Neuronal stem cell (in vitro differentiated cells): ENCODE measurements around the gene MYLK4.

ENCODE experiments used
- DNase-seq: peaks from one replicate; pipeline ENCODE4 v3.0.0-alpha.2; 2013; ENCODE audit warnings: low spot score
- H2AFZ ChIP-seq: one replicate; pipeline ENCODE4 v1.6.1; 2013; ENCODE audit warnings: mild to moderate bottlenecking, low read length, inconsistent platforms
- H2AK5ac ChIP-seq: 2 replicates; pipeline ENCODE4 v1.6.1; 2013; ENCODE audit warnings: low read depth, mild to moderate bottlenecking, inconsistent platforms, low read length, moderate library complexity, mixed read lengths
- H2BK120ac ChIP-seq: 2 replicates; pipeline ENCODE4 v1.6.1; 2013; ENCODE audit warnings: low read depth, mild to moderate bottlenecking, inconsistent platforms, low read length, moderate library complexity, mixed read lengths
- H2BK12ac ChIP-seq: one replicate; pipeline ENCODE4 v1.6.1; 2013; ENCODE audit warnings: low read length, inconsistent platforms
- H2BK15ac ChIP-seq: 2 replicates; pipeline ENCODE4 v1.6.1; 2013; ENCODE audit warnings: mild to moderate bottlenecking, low read length, inconsistent platforms, mixed read lengths
- H2BK5ac ChIP-seq: one replicate; pipeline ENCODE4 v1.6.1; 2013; ENCODE audit warnings: inconsistent platforms, mild to moderate bottlenecking, low read length, moderate library complexity
- H3K14ac ChIP-seq: one replicate; pipeline ENCODE4 v1.6.1; 2013; ENCODE audit warnings: low read length, inconsistent platforms
- H3K18ac ChIP-seq: 2 replicates; pipeline ENCODE4 v1.6.1; 2013; ENCODE audit warnings: low read length, inconsistent platforms
- H3K23ac ChIP-seq: 2 replicates; pipeline ENCODE4 v1.6.1; 2013; ENCODE audit warnings: low read depth, mild to moderate bottlenecking, mixed read lengths, low read length, inconsistent platforms; ENCODE audit not compliant: poor library complexity
- H3K27ac ChIP-seq: replicated peaks from 3 replicates; pipeline ENCODE4 v1.5.1; 2013; ENCODE audit warnings: low read length, inconsistent platforms
- H3K27me3 ChIP-seq, 3 experiments: 2 replicates each; pipeline ENCODE4 v1.6.1; 2013; ENCODE audit warnings: low read length in 3 of 3, mild to moderate bottlenecking in 2 of 3, inconsistent platforms in 1 of 3, low read depth in 1 of 3, mixed read lengths in 1 of 3, moderate library complexity in 1 of 3; ENCODE audit not compliant: control insufficient read depth in 3 of 3, insufficient read depth in 3 of 3
- H3K36me3 ChIP-seq, 2 donors: replicated peaks in 1 of 2; 2 replicates each; pipeline ENCODE4 v1.6.1; 2013; ENCODE audit warnings: low read length in 2 of 2; ENCODE audit not compliant: control insufficient read depth in 2 of 2, insufficient read depth in 2 of 2
- H3K4ac ChIP-seq: 2 replicates; pipeline ENCODE4 v1.6.1; 2013; ENCODE audit warnings: inconsistent platforms, mild to moderate bottlenecking, low read length, moderate library complexity
- H3K4me1 ChIP-seq, 2 donors: 1 replicate in 1 of 2; 2 replicates in 1 of 2; pipeline ENCODE4 v1.6.1; 2013; ENCODE audit warnings: low read length in 2 of 2, low read depth in 1 of 2; ENCODE audit not compliant: control insufficient read depth in 2 of 2, insufficient read depth in 1 of 2
- H3K4me2 ChIP-seq: one replicate; pipeline ENCODE4 v1.6.1; 2013; ENCODE audit warnings: mild to moderate bottlenecking, low read length, inconsistent platforms; ENCODE audit not compliant: insufficient read depth, poor library complexity, severe bottlenecking
- H3K4me3 ChIP-seq, 2 donors: 2 replicates each; pipeline ENCODE4 v1.5.1; 2013; ENCODE audit warnings: low read length in 2 of 2, mild to moderate bottlenecking in 2 of 2, inconsistent platforms in 1 of 2, moderate library complexity in 1 of 2
- H3K79me1 ChIP-seq: one replicate; pipeline ENCODE4 v1.6.1; 2013; ENCODE audit warnings: low read depth, mild to moderate bottlenecking, inconsistent platforms, low read length, moderate library complexity
- H3K9ac ChIP-seq: one replicate; pipeline ENCODE4 v1.6.1; 2013; ENCODE audit warnings: mild to moderate bottlenecking, low read depth, low read length, inconsistent platforms; ENCODE audit not compliant: poor library complexity
- H3K9me3 ChIP-seq, 2 donors: replicated peaks in 1 of 2; 2 replicates each; pipeline versions ENCODE3 to v1.6.1; 2013; ENCODE audit warnings: low read length in 2 of 2, mild to moderate bottlenecking in 2 of 2, inconsistent platforms in 1 of 2, low read depth in 1 of 2, mixed read lengths in 1 of 2, moderate library complexity in 1 of 2; ENCODE audit not compliant: control insufficient read depth in 2 of 2, insufficient read depth in 1 of 2
- H4K8ac ChIP-seq: one replicate; pipeline ENCODE4 v1.6.1; 2013; ENCODE audit warnings: low read depth, mild to moderate bottlenecking, inconsistent platforms, low read length, moderate library complexity
- H4K91ac ChIP-seq: one replicate; pipeline ENCODE4 v1.6.1; 2013; ENCODE audit warnings: low read length, low read depth, mild to moderate bottlenecking, inconsistent platforms; ENCODE audit not compliant: poor library complexity
- WGBS, 2 donors: extraction: QIAGEN DNeasy Blood & Tissue Kit; methylation state at CpG; one replicate each; pipeline ENCODE4 v1.1.7; 2013; ENCODE audit warnings: missing lambda C conversion rate in 2 of 2, mixed read lengths in 1 of 2; ENCODE audit not compliant: insufficient read length in 2 of 2, insufficient replicate concordance in 1 of 2; ENCODE audit errors: extremely low coverage in 2 of 2; 5-methylcytosine and 5-hydroxymethylcytosine counted together

Gene MYLK4

DNA sequence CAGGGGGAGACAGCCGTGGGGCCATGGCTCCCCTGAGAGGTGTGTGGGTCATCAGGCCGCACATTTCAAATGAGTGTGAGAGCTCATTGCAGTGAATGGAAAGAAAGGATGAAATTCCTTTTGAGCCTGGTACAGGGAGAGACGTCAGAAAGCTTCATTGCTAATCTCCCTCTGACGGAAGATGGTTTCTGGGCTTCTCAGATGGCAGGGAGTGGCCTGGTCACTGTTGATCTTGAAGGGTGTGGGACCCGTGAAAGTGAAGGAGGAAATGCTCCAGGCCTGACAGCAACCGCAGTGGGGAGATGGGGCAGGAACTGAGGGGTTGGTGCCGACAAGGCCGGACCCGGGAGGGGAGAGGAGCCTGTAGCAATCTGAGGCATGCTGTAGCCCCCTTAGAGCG lies 127.4 kb downstream of the MYLK4 start:
- Histone ChIP-seq H2BK12ac (no peak overlapping the region), H3K4me1 (no peaks in the 10 kb centered on the region), H3K9ac (no peak overlapping the region), H3K23ac (no peak overlapping the region), H4K91ac (no peak overlapping the region), H3K18ac (peak overlapping the region; percentile 38), H4K8ac (no peak overlapping the region), H3K27ac (no peak overlapping the region), H2AK5ac (no peak overlapping the region), H3K4me3 (no peak overlapping the region), H3K14ac (no peak overlapping the region), H3K4me2 (no peak overlapping the region), H3K27me3 (peaks cover 0 to 9% (median 0%) of the 10 kb centered on the region in 3 experiments), H3K9me3 (no peaks in the 10 kb centered on the region), H2BK15ac (no peak overlapping the region), H2BK5ac (no peak overlapping the region), H3K4ac (no peak overlapping the region), H3K36me3 (no peaks in the 10 kb centered on the region), H2BK120ac (no peak overlapping the region), H2AFZ (no peak overlapping the region), H3K79me1 (no peaks in the 10 kb centered on the region)
- WGBS, 2 donors = no CpG with 5 or more reads among the region's 10 CpGs
- DNase-seq = no peak

DNA sequence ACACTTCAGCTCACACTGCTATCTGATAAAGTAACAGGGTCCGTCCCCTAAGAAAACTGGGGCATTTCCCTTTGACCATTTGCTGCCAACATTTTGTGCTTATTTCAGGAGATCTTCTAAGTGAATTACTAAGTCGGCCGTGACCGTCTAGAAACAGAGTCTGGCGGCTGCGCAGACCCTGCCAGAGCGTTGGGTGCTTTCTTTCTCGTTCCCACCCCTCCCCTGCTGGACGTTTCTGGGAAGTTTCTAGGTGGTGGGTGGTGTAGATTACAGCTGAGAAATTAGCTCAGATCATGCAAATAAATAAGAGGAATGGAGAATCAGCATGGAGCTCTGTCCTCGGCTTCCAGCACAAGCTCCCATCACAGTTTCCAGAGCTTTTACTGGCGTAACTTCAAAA lies 128.1 kb downstream of the MYLK4 start:
- WGBS, 2 donors = no CpG with 5 or more reads among the region's 11 CpGs
- peaks cover 0 to 9% (median 0%) of the 10 kb centered on the region in 3 experiments for H3K27me3 ChIP-seq
- no peak overlapping the region for H3K9ac ChIP-seq
- H3K36me3 ChIP-seq = no peaks in the 10 kb centered on the region
- H3K23ac ChIP-seq = no peak overlapping the region
- H2BK120ac ChIP-seq = no peak overlapping the region
- H3K9me3 ChIP-seq = no peaks in the 10 kb centered on the region
- no peak overlapping the region for H2BK12ac ChIP-seq
- H3K79me1 ChIP-seq = no peaks in the 10 kb centered on the region
- no peak overlapping the region for H3K4ac ChIP-seq
- H3K4me2 ChIP-seq = no peak overlapping the region
- no peak overlapping the region for H3K27ac ChIP-seq
- H3K4me1 ChIP-seq = no peaks in the 10 kb centered on the region
- H2BK15ac ChIP-seq = no peak overlapping the region
- DNase-seq = no peak
- H3K4me3 ChIP-seq = no peak overlapping the region
- H3K14ac ChIP-seq = no peak overlapping the region
- no peak overlapping the region for H2BK5ac ChIP-seq
- H4K8ac ChIP-seq = no peak overlapping the region
- no peak overlapping the region for H3K18ac ChIP-seq
- H4K91ac ChIP-seq = no peak overlapping the region
- no peak overlapping the region for H2AK5ac ChIP-seq
- H2AFZ ChIP-seq = no peak overlapping the region

DNA sequence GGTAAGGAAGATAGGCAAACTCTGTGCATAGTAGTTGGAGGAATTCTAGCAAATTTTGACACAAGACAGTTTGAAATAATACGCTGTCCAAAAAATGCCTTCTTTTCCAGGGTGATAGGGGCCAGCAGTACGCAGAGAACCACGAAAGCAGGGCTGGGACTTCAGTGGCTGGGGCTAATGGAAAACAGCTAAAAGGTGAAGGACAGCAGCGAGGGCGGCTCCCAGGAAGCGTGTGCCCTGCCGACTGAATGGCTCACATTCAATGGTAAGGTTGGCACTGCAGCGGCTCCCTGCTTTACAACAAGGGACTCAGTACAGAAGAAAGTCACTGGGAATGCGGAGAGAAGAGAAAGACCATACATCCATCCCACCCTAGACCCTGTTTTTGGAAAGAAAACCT lies 131.1 kb downstream of the MYLK4 start:
- H3K4me3 ChIP-seq = no peak overlapping the region

DNA sequence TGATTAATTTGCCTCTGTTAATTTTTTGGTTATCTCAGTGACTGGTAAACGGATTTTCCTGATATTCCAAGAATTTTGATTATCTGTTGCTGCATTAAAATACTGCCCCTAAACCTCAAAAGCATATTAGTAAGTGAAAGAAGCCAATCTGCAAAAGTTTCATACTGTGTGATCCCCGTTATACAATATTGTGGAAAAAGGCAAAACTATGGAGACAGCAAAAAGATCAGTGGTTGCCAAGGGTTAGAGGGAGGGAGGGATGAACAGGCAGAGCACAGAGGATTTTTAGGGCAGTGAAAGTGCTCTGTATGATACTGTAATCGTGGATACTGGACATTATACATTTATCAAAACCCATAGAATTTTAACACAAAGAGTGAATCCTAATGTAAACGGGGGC lies 133.0 kb downstream of the MYLK4 start:
- H2BK12ac ChIP-seq = no peak overlapping the region
- H3K9me3 ChIP-seq = no peaks in the 10 kb centered on the region
- no peak overlapping the region for H2BK15ac ChIP-seq
- H3K4ac ChIP-seq = no peak overlapping the region
- no peak overlapping the region for H3K18ac ChIP-seq
- H2BK120ac ChIP-seq = no peak overlapping the region
- no peak overlapping the region for H3K14ac ChIP-seq
- H2AFZ ChIP-seq = no peak overlapping the region
- no peak overlapping the region for H3K9ac ChIP-seq
- H3K4me2 ChIP-seq = no peak overlapping the region
- no peak overlapping the region for H2BK5ac ChIP-seq
- no peak overlapping the region for H3K23ac ChIP-seq
- peaks cover 0 to 9% (median 0%) of the 10 kb centered on the region in 3 experiments for H3K27me3 ChIP-seq
- DNase-seq = no peak
- no peak overlapping the region for H4K91ac ChIP-seq
- H3K36me3 ChIP-seq = no peaks in the 10 kb centered on the region
- no peak overlapping the region for H2AK5ac ChIP-seq
- H3K79me1 ChIP-seq = no peaks in the 10 kb centered on the region
- H3K4me1 ChIP-seq = no peaks in the 10 kb centered on the region
- no peak overlapping the region for H4K8ac ChIP-seq
- H3K27ac ChIP-seq = no peak overlapping the region
- H3K4me3 ChIP-seq = no peak overlapping the region
- no CpG with 5 or more reads among the region's 4 CpGs for WGBS, 2 donors

More for the DNA sequence above, 131.1 kb downstream of the MYLK4 start:
- H3K18ac ChIP-seq = no peak overlapping the region
- no peak overlapping the region for H4K8ac ChIP-seq
- no peaks in the 10 kb centered on the region for H3K9me3 ChIP-seq
- H3K36me3 ChIP-seq = no peaks in the 10 kb centered on the region
- no peaks in the 10 kb centered on the region for H3K4me1 ChIP-seq
- H3K4me2 ChIP-seq = no peak overlapping the region
- no peaks in the 10 kb centered on the region for H3K79me1 ChIP-seq
- H3K27me3 ChIP-seq = peaks cover 0 to 9% (median 0%) of the 10 kb centered on the region in 3 experiments
- no peak overlapping the region for H3K23ac ChIP-seq
- H2AK5ac ChIP-seq = no peak overlapping the region
- no peak overlapping the region for H2BK120ac ChIP-seq
- no peak overlapping the region for H2BK5ac ChIP-seq
- whole genome bisulfite sequencing, 2 donors = no CpG with 5 or more reads among the region's 9 CpGs
- H2BK15ac ChIP-seq = no peak overlapping the region
- no peak overlapping the region for H2BK12ac ChIP-seq
- H3K14ac ChIP-seq = no peak overlapping the region
- H3K4ac ChIP-seq = no peak overlapping the region
- H3K9ac ChIP-seq = no peak overlapping the region
- no peak overlapping the region for H3K27ac ChIP-seq
- H2AFZ ChIP-seq = no peak overlapping the region
- no peak overlapping the region for H4K91ac ChIP-seq
- no peak for DNase-seq
